ENCODE results near the gene ERF. TPM values are rescaled to one million over a fixed set of nuclear protein-coding genes. Genes with fewer than 3 reads are reported as not detected.

The ERF gene
- total RNA-seq, 1 experiment from 2014 or later: 79.1 TPM

GRCh38 chr19:42247640-42248199 lies 7.2 kb downstream of the ERF start:
- TF ChIP-seq CTCF (conservative IDR thresholded peaks at IDR 0.05): no peak
- TF ChIP-seq EZH2 (IDR thresholded peaks at IDR 0.05; ENCODE audit: low read depth): no peak
- no TSS peak for BruUV-seq (replicated peaks)
- intact Hi-C loops (cut with micrococcal nuclease; ENCODE audit: unreplicated experiment): no loop called here
- peaks cover 23% of the 10 kb centered on the region for H3F3A ChIP-seq (ENCODE audit: insufficient read depth, low read depth)
- H4K20me1 ChIP-seq (ENCODE audit: insufficient read depth): peaks cover 14% of the 10 kb centered on the region; the same call in 1 of the 2 replicates
- no peaks in the 10 kb centered on the region for H3K27me3 ChIP-seq (ENCODE audit: insufficient read depth, low read depth)
- no peaks in the 10 kb centered on the region for H3K9me2 ChIP-seq (ENCODE audit: insufficient read depth)
- H3K4me2 ChIP-seq: no peak overlapping the region
- H3K79me2 ChIP-seq (ENCODE audit: low read depth): peaks cover 27% of the 10 kb centered on the region
- H3K4me1 ChIP-seq (replicated peaks; ENCODE audit: insufficient read depth): peaks cover 10% of the 10 kb centered on the region
- no peak for DNase-seq
- no peaks in the 10 kb centered on the region for H3K9me3 ChIP-seq (ENCODE audit: insufficient read depth, low read depth)
- ChIA-PET POLR2A (ENCODE audit: unreplicated experiment) (interaction anchor here (0.5 kb wide), 2 partner anchors 34 to 1277 kb away, joined by 3 to 11 read pairs; no protein-coding TSS in a partner anchor), CTCF (interaction anchor here (0.6 to 1.9 kb wide), 2 partner anchors 32 to 194 kb away, joined by 7 to 11 read pairs; no protein-coding TSS in a partner anchor)
- H3K27ac ChIP-seq: no peak overlapping the region
- H2AFZ ChIP-seq: no peak overlapping the region
- H3K36me3 ChIP-seq (ENCODE audit: low read depth): no peaks in the 10 kb centered on the region
- H3K4me3 ChIP-seq: no peak overlapping the region

- H3K27ac ChIP-seq: no peak overlapping the region; the same call in 1 of the 2 replicates
- H4K20me1 ChIP-seq (ENCODE audit: insufficient read depth): peaks cover 14% of the 10 kb centered on the region; the same call in 1 of the 2 replicates
- no peak overlapping the region for H2AFZ ChIP-seq
- no peak for DNase-seq
- no peaks in the 10 kb centered on the region for H3K27me3 ChIP-seq (ENCODE audit: insufficient read depth, low read depth)
- ChIA-PET CTCF (interaction anchor here (1.9 kb wide), 1 partner anchor 32 kb away, joined by 7 read pairs; no protein-coding TSS in a partner anchor), POLR2A (ENCODE audit: unreplicated experiment) (interaction anchor here (0.5 to 0.7 kb wide), 4 partner anchors 34 to 1421 kb away, joined by 3 to 11 read pairs (median 5); no protein-coding TSS in a partner anchor)
- no peak overlapping the region for H3K4me3 ChIP-seq
- no peak for TF ChIP-seq EZH2 (IDR thresholded peaks at IDR 0.05; ENCODE audit: low read depth)
- TF ChIP-seq CTCF (conservative IDR thresholded peaks at IDR 0.05): no peak
- H3K4me2 ChIP-seq: no peak overlapping the region
- no TSS peak for BruUV-seq (replicated peaks)
- no peaks in the 10 kb centered on the region for H3K9me3 ChIP-seq (ENCODE audit: insufficient read depth, low read depth)
- peaks cover 20% of the 10 kb centered on the region for H3K79me2 ChIP-seq (ENCODE audit: low read depth)
- peaks cover 23% of the 10 kb centered on the region for H3F3A ChIP-seq (ENCODE audit: insufficient read depth, low read depth)
- H3K36me3 ChIP-seq (ENCODE audit: low read depth): no peaks in the 10 kb centered on the region
- H3K9me2 ChIP-seq (ENCODE audit: insufficient read depth): no peaks in the 10 kb centered on the region
- H3K4me1 ChIP-seq (replicated peaks; ENCODE audit: insufficient read depth): 0 out of 2 replicates have a peak, but pooled peaks cover 6% of the 10 kb centered on the region
- intact Hi-C loops (cut with micrococcal nuclease; ENCODE audit: unreplicated experiment): no loop called here
Measured at GRCh38 chr19:42246922-42247639, 7.8 kb downstream of the ERF start.

- no TSS peak for BruUV-seq (replicated peaks)
- Histone ChIP-seq H3F3A (ENCODE audit: insufficient read depth, low read depth) (peaks cover 23% of the 10 kb centered on the region), H4K20me1 (ENCODE audit: insufficient read depth) (peaks cover 14% of the 10 kb centered on the region; the same call in 1 of the 2 replicates), H2AFZ (no peak overlapping the region), H3K27me3 (ENCODE audit: insufficient read depth, low read depth) (no peaks in the 10 kb centered on the region), H3K4me3 (no peak overlapping the region), H3K27ac (no peak overlapping the region; the same call in 1 of the 2 replicates), H3K79me2 (ENCODE audit: low read depth) (peaks cover 21% of the 10 kb centered on the region), H3K9me2 (ENCODE audit: insufficient read depth) (no peaks in the 10 kb centered on the region), H3K4me2 (no peak overlapping the region), H3K4me1 (replicated peaks; ENCODE audit: insufficient read depth) (peaks cover 9% of the 10 kb centered on the region), H3K36me3 (ENCODE audit: low read depth) (no peaks in the 10 kb centered on the region), H3K9me3 (ENCODE audit: insufficient read depth, low read depth) (no peaks in the 10 kb centered on the region)
- ChIA-PET POLR2A (ENCODE audit: unreplicated experiment) (interaction anchor here (0.6 to 0.7 kb wide), 2 partner anchors 195 to 1422 kb away, joined by 4 to 6 read pairs; no protein-coding TSS in a partner anchor), CTCF (interaction anchor here (1.9 kb wide), 1 partner anchor 33 kb away, joined by 7 read pairs; no protein-coding TSS in a partner anchor)
- TF ChIP-seq CTCF (conservative IDR thresholded peaks at IDR 0.05) (no peak), EZH2 (IDR thresholded peaks at IDR 0.05; ENCODE audit: low read depth) (no peak)
- intact Hi-C loops (cut with micrococcal nuclease; ENCODE audit: unreplicated experiment): no loop called here
- DNase-seq: peak in 1 of 2 experiments; percentile 31
Measured at GRCh38 chr19:42246143-42246921, 8.6 kb downstream of the ERF start.

Data from PC-9 (cell line).